ENCODE measurements around the gene CFAP52.
A peak's percentile ranks its signal among the peaks of the same experiment; 100 is the strongest.
"Not testable (repeated sequence)": the region's sequence is repeated elsewhere in the genome, so short reads cannot be mapped to it uniquely, and the experiment has no call there.

CFAP52 gene

GRCh38 chr17:9568957-9569588 lies 7.4 kb upstream of the CFAP52 start:
- H3K27ac ChIP-seq, result no peak overlapping the region
- no peak for DNase-seq (ENCODE audit: low read depth, low spot score)

GRCh38 chr17:9571201-9571600 lies 5.2 kb upstream of the CFAP52 start:
- DNase-seq (ENCODE audit: low read depth, low spot score), result no peak
- H3K27ac ChIP-seq, result no peak overlapping the region

DNA sequence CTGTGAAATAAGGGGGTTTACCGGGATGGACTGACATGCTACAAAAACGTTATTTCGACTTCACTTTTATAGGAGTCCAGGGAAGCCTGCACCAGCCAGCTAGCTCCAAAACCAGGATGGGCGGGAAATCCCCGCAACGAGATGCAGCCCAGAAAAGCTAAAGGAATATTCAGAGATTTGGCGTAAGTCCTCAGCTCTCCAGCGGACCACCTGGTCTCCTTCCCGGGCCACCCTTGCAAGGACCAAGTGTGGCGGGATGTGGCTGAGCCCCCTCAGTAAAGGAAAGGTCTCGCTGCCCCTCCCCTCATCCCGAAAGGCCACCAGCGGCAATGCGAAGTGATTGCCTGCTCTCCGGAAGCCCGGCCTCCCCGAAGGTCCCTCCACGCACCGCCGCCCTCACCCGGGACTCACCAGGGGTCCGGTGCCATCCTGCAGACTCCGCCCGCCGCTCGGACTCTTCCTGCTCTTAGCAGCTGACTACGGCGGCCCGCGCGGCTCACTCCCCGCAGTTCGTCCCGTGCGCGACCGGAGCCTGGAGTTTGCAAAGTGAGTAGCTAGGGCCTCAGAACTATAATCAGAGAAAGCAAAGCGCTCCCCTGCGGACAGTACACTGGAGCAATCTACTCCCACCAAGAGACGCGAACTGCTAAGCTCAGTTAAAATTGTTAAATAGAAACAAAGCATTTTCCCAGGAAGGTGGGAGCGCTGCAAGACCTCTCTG lies 901 bp upstream of the CFAP52 start, which contains the start of gene STX8:
Gene STX8 (minus strand): TSS at position 440 of the 721 bp plus-strand sequence. CDS start 12 bp downstream, at position 428.
- peak; percentile 41 for DNase-seq (ENCODE audit: low read depth, low spot score)
- no peak within 1 kb of the TSS for H3K27ac ChIP-seq

GRCh38 chr17:9577373-9577709 lies 899 bp downstream of the CFAP52 start:
- no peak for DNase-seq (ENCODE audit: low read depth, low spot score)
- H3K27ac ChIP-seq, result no peak overlapping the region

DNA sequence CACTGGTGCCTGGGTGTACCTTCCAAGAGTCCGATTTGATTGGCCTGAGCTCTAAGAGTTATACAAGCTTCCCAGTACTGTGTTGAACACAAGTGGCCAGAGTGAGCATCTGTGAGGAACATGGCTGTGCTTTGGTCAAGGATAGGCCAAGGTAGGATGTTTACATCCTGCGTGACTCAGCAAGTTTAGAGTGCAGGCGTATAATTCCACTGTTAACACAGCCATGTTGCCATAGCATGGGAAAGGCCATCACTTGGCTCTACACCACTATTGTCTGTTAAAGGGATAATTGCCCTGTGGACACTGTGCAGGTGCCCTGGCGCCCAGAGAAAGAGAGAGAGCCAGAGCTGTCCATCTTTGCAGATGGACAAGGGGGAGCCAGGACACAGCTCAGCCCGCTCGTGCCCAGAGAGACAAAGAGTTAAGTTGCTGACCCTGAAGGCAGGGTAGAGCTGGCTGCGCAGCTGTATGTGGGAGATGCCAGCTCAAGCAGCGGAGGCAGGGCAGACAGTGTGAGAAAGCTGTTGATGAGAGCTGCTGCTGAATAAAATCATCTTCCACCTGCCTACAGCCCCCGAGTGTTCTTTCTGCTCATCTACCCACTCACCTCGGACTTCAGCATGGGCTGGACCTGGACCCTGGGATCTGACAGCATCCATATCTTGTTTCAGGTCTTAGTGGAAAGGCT lies 11.7 kb downstream of the CFAP52 start:
- no peak for DNase-seq (ENCODE audit: low read depth, low spot score)
- H3K27ac ChIP-seq, result no peak overlapping the region

DNA sequence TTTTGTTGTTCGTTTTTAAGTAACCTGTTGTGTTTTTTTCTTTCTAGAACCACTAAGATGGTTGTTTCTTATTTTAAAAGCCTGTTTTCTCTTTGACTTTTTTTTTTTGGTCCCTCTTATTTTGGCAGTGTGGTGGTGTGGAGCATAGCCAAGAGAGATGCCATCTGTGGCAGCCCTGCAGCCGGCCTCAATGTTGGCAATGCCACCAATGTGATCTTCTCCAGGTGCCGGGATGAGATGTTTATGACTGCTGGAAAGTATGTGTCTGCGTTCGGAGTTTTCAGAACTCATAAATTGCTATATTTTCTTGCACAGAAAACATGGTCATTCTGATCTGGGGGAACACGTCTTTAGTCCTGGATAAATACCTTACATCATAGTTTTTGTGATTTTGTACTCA lies 17.6 kb downstream of the CFAP52 start:
- no peak for DNase-seq (ENCODE audit: low read depth, low spot score)
- no peak overlapping the region for H3K27ac ChIP-seq

GRCh38 chr17:9597638-9598037 lies 21.2 kb downstream of the CFAP52 start:
- DNase-seq (ENCODE audit: low read depth, low spot score); H3K27ac ChIP-seq: not testable (repeated sequence)

- no peak for DNase-seq (ENCODE audit: low read depth, low spot score)
- H3K27ac ChIP-seq, result no peak overlapping the region
Observed at GRCh38 chr17:9598661-9599060, 22.2 kb downstream of the CFAP52 start.

DNA sequence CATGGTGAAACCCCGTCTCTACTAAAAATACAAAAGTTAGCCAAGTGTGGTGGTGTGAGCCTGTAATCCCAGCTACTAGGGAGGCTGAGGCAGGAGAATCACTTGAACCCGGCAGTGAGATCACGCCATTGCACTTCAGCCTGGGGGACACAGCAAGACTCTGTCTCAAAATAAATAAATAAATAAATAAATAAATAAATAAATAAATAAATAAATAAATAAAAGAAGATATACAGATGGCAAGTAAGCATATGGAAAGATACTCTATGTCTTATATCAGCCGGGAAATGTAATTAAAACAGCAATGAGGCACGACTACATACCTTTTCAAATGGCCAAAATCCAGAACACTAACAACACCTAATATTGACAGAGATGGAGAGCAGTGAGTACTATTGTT lies 28.1 kb downstream of the CFAP52 start:
- DNase-seq (ENCODE audit: low read depth, low spot score); H3K27ac ChIP-seq: not testable (repeated sequence)

GRCh38 chr17:9606453-9606852 lies 30.0 kb downstream of the CFAP52 start:
- no peak for DNase-seq (ENCODE audit: low read depth, low spot score)
- no peak overlapping the region for H3K27ac ChIP-seq

GRCh38 chr17:9607058-9607457 lies 30.6 kb downstream of the CFAP52 start:
- DNase-seq (ENCODE audit: low read depth, low spot score); H3K27ac ChIP-seq: not testable (repeated sequence)

- DNase-seq (ENCODE audit: low read depth, low spot score), result no peak
- no peak overlapping the region for H3K27ac ChIP-seq
Observed at GRCh38 chr17:9611557-9611956, 35.1 kb downstream of the CFAP52 start.

GRCh38 chr17:9612006-9612405 lies 35.6 kb downstream of the CFAP52 start:
- no peak for DNase-seq (ENCODE audit: low read depth, low spot score)
- H3K27ac ChIP-seq, result no peak overlapping the region

GRCh38 chr17:9615486-9615885 lies 39.0 kb downstream of the CFAP52 start:
- DNase-seq (ENCODE audit: low read depth, low spot score), result no peak
- peak overlapping the region; percentile 28 for H3K27ac ChIP-seq

DNA sequence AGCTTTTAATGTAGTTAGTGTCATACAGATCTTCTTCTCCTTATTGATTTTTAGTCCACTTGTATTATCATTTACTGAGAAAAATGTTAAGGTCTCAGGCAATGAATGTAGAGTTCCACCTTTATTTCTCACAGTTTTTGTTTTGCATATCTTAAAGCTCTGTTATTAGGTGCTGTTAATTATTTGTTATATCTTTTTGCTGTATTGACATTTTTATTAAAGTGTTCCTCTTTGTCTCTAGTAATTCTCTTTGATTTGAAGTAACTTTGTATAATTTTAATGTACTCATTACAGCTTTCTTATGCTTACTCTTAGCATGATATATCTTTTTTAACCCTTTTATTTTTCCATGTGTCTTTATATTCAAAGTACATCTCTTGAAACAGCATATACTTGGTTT lies 46.5 kb downstream of the CFAP52 start:
- no peak overlapping the region for H3K27ac ChIP-seq
- DNase-seq (ENCODE audit: low read depth, low spot score), result no peak

GRCh38 chr17:9628509-9628908 lies 52.1 kb downstream of the CFAP52 start:
- DNase-seq (ENCODE audit: low read depth, low spot score), result no peak
- H3K27ac ChIP-seq, result no peak overlapping the region

- no peak overlapping the region for H3K27ac ChIP-seq
- no peak for DNase-seq (ENCODE audit: low read depth, low spot score)
Observed at GRCh38 chr17:9632741-9633140, 56.3 kb downstream of the CFAP52 start.

DNA sequence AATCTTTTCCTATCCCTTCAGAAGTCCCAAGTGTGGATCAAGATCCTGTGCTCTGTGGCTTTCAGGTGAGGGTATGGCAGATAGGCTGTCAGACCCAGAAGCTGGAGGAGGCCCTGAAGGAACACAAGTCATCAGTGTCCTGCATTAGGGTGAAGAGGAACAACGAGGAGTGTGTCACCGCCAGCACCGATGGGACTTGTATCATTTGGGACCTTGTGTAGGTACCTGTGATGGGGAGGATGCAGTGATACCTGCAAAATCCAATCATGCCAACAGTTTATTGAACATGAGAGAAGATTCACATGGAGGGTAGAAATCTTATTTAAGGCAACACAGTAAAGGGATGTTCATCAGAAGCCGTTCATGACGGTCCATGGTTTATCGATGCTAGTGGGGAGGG lies 58.9 kb downstream of the CFAP52 start:
- no peak overlapping the region for H3K27ac ChIP-seq
- no peak for DNase-seq (ENCODE audit: low read depth, low spot score)

GRCh38 chr17:9636501-9636900 lies 60.1 kb downstream of the CFAP52 start:
- DNase-seq (ENCODE audit: low read depth, low spot score), result no peak
- H3K27ac ChIP-seq, result no peak overlapping the region

- H3K27ac ChIP-seq; DNase-seq (ENCODE audit: low read depth, low spot score): not testable (repeated sequence)
Observed at GRCh38 chr17:9640388-9640787, 63.9 kb downstream of the CFAP52 start.

- H3K27ac ChIP-seq, result no peak overlapping the region
- no peak for DNase-seq (ENCODE audit: low read depth, low spot score)
Observed at GRCh38 chr17:9643611-9644010, 67.2 kb downstream of the CFAP52 start.

Data from epithelial cell of prostate (primary cell).